Renal cortical epithelial cell (primary cell): Measurements from ENCODE around the gene EHD4. TPM values are rescaled to one million over a fixed set of nuclear protein-coding genes. Genes with fewer than 3 reads are reported as not detected.

Experiments
- DNase-seq: peaks from one replicate; pipeline ENCODE4 v3.0.0-alpha.2; 2011; ENCODE audit warnings: low read depth
- total RNA-seq: library from RNA; depleted of rRNA; stranded (reverse); fragments of >200 nt; gene quantifications from 2 replicates; pipeline ENCODE4 v1.2.3, GENCODE V29; 2014

The EHD4 gene
- total RNA-seq, 1 donor from 2014 or later, result 55.9 TPM

DNA sequence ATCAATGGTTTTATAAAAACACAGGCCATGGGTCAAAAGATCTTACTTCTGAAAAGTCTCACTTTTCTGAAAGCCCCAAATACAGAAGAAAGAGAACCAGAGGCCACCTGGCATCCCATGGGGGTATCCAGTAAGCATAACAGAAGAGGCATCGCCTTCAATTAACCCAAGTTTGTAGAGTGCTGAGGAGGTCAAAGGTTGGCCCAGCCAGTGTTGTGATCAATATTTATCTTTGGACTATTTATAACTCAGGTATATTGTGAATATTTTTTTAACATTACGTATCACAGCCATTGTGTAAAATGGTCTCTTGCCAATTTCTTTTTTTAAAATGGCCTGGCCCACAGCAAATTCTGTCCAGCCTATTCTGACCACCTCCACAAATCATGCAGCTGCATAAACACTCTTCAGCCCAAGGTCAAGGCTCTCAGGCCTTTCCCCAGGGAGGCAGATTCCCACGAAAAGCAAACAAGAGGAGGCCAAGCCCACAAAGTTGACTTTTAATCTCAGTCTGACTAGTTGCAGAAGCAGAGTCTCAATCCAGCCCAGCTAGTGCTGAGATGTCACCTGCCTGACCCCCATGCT is 52.3 kb downstream of the EHD4 start:
- no peak for DNase-seq

DNA sequence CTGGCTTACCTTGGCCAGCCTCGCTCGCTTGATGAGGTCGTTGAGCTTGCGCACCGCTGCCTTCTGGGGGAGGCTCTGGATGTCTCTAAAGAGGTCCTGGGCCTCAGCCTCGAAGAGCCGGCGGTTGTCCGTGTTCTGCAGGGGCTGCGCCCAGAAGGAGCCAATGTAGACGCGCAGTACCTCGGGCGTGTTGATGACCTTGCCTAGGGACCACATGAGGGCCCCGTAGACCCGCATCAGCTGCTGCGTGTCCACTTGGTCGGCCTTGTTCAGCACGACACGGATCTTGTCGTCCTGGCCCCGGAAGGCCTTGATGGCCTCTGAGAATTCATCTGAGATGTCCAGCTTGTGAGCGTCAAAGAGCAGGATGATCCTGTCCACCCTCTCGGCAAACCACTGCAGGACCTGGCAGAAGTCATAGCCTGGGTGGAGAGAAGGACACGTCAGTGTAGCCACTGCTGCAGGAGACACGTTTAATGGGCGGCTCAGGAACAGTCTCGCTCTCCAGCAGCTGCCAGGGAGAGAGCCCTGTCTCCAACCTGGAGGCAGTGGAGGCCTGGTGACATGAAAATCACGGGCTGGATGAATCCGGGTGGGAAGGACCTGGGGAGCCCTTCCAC is 53.0 kb downstream of the EHD4 start:
- DNase-seq, result no peak

DNA sequence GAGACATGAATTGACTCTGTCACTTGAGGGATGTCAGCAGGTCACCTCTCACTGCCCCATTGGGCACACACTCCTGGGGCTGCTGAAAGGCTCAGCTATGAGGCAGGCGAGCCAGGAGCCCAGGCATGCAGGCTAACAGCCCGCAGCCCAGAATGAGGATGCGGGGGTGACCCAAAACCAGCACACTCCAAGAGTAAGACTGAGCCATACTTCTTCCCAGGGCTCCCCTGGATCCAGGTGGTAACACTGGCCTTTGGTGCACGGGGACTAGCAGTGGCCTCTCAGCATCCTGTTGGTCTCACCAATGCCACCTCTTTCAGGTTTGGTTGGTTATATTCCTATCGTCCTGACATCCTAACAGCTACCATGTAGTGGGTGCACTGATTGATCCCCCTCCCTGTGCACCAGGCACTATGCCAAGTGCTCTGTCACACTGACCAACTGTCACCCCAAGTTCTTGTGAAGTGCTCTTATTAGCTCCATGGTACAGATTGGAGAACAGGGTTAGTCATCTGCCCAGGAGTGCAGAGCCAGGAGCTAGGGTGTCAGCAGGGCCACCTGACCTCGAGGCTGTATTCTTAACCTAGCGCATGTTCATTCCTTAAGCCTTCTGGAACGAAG is 53.7 kb downstream of the EHD4 start:
- DNase-seq, result no peak

DNA sequence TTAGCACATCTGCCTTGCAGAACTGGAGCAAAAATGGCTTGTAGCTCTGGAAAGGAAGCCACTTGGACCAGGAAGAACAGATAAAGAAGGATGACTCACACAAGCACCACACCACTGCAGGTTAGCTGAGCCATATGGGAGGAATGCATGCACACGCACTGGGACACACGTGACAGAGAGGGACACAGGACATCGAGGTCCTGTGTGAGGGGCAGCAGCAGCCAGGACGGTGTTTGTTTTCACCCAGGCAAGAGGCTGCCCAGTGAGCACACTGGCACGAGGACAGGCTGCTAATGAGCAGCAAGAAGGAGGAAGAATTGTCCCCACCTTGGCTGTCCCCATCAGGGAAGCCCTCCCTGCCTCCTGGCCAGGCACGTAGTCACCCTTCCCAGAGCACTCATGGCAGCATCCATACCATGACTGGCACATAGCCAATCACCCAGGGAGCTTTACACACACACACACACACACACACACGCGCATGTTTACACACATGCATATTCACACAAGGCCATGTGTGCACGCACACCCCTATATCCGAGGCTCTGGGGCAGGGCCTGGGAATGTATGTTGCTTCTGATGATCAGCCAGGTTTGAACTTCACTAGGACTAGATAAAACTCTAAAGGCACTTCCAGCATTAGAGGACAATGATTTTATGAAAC is 54.5 kb downstream of the EHD4 start:
- DNase-seq, result peak; percentile 49

DNA sequence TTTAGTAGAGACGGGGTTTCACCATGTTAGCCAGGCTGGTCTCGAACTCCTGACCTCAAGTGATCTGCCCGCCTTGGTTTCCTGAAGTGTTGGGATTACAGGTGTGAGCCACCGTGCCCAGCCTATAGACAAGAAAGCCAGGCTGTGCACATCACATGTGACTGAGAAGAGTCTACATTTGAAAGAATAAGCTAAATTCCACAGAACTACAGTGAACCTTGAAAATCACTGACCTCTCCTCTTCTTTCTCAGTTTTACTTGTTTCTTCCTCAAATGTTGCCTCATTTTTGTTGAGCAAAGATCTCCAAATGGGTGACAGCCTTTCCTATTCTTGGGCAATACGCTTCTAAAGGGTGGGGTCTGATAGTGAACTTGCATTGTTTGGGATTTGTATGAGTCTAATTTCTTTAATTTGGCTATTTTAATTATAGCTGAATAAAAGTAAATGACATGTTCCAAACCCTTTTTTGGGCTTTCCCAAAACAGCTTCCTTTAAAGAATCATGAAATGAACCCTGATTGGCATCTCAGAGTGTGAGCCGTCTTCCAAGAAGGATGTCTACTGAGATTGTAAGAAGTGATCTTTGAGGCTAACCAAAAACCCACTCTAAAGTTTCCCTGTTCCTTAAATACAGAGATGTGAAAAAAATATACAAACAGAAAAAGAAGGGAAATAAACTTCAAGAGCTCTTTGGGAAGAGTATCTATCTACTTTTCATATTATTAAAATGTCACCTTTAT is 56.9 kb downstream of the EHD4 start:
- no peak for DNase-seq

DNA sequence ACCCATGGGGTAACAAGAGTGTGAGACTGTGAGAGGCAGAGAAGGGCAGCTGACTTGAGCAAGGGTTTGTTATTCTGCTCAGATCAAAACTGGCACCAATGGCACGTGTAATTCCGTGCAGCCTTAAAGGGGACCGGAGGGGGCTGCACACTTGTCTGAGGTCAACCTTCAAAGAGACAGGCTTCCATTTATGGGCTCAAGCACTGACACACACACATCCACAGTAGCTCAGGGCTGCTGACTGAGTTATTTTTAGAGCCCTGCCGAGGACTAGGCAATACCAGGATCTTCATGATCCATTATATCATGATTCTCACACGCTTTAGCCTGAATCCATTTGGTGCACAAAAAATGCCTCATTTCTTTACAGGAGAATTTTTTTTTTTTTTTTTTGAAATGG is 57.9 kb downstream of the EHD4 start:
- no peak for DNase-seq

DNA sequence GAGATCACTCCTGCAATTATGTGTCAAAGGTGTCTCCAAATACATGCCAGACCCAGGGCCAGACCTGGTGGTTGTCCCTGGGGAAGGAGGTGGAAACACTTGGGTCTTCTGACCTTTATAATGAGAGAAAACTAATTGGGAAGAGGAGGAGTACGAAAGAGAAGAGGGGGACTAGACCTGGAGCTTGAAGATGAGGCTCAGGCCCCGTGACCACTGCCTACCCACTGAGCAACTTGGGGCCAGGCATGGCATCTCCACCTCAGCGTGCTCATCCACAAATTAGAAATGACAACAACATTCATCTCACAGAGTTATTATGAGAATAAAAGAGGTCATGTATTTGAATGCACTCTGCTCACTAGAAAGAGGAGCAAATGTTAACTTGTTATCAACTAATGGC is 59.1 kb downstream of the EHD4 start:
- no peak for DNase-seq

DNA sequence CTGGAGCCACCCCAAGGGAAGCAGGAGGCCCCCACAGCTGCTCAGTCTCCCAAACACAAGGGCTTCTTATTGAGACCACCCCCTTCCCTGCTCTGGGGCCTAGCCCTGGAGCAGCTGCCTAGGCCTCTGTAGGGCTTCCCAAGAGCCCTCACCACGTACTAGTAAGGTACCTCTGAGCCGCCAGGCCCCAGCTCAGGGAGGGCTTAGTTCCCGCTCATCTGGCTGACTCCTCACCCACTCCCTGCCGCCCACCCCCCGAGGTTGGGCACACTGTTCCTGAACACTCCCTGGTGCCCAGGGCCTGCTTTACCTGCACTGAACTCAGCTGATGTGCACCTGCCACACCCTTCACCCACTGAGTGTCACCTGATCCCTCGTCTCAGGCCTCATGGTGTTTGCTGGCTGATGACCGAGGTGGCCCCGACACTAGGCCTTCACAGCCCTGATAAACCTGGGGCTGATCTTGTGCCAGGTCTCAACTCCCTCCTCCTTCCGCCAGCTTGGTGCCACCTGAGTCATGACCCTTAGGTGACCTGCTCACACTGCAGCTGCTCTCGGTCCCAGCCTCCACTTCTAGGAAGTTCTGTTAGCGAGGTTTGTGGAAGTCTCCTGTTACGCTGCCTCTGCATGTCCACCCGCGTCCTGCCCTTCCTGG is 60.5 kb downstream of the EHD4 start:
- DNase-seq, result no peak

DNA sequence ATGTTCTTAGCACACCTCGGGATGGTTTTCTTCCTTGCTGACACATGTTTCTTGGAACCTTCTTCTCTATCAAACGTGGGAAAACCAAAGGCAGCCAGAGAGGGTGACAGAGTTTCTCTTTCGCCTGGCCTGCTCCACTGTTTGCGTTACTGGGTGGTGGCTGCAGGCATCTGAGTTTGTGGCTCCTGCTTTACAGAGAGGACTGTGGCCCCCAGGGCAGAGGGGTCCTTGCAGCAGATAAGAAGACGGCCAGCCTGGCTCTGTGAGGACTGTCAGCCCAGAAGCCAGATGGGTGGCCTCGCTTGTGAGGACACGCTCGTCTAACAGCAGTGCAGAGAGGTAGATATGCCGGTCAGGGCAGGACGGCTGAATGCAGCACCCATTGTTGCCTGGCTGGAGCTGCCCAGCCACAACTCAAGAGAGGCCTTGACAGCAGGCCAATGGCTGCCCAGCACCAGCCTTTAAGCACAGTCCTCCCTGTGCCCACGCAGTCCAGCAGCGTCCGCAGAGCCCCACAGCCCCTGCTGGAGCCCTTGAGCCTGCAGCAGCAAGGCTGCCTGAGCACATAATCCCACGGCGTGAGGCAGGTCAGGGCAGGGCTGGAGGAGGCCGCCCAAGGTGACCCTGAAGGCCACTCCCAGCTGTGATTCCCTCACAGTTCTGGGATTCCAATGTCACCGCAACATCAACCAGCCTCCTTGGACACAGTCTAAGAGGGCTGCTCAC is 63.5 kb downstream of the EHD4 start:
- DNase-seq, result no peak

DNA sequence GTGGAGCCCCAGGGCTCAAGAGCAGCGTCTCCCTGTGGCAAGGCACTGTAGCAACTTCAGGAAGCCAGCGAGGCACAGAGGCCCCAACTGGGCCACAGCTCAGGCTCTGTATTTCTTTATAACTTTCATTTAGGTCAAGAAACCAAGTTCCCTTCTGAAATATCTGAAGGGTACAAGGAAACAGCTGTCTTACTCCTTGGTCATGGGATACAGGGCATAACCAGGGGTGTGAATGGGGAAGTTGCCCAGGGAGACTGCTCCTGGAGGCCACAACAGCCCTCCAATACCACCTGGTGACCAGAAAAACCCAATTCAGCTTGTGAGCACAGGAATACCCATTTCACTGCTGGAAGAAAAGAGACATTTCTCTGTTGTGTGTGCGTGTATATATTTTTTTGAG is 65.2 kb downstream of the EHD4 start:
- DNase-seq, result no peak

DNA sequence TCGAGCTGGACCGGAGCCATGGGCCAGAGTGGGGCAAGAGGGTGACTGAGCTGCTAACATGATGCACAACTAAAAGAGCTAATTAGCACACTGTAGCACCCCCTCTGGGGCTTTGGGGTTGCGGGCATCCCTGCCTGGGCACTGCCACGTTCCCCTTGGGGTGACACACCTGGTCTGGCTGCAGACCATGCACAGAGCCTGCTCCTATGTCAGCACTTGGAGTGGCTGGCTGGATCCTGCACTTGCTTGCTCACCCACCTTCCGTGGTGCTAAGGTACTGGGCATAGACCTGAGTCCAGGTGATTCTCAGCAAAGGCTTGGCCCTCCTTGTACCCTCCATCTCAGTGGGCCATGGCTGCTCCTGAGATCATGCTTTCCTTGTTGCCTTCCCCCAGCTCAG is 65.7 kb downstream of the EHD4 start:
- DNase-seq, result no peak

DNA sequence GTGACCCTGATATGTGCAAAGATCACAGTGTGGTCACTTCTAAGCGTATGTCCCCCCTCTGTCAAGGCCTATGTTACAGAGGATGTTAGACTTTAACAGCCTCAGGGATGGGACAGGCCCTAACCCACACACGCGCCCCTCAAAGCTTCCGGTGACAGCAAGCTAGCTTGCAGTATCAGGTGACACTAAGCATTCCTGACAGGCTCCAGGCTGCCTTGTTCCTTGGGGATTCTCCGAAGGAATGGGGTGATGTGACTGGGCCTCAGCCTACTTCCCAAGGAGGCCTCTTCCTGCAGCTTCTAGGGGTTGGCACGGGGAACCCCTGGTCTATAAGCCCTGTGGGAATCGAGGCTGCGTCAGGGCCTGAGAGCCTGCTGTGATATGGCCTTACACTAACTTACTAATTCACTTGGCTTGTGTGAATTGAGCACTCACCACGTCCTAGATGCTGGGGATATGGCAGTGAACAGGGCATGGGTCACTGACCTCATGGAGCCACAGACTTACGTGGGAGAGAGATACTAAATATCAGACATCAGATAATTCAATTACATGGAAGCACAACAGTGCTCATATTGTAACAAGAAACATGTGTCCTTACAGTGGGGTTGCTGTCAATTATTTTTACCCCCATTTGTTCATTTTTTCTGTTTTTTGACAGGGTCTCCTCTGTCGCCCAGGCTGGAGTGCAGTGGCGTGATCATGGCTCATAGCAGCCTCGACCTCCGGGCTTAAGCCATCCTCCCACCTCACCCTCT is 67.1 kb downstream of the EHD4 start:
- no peak for DNase-seq

DNA sequence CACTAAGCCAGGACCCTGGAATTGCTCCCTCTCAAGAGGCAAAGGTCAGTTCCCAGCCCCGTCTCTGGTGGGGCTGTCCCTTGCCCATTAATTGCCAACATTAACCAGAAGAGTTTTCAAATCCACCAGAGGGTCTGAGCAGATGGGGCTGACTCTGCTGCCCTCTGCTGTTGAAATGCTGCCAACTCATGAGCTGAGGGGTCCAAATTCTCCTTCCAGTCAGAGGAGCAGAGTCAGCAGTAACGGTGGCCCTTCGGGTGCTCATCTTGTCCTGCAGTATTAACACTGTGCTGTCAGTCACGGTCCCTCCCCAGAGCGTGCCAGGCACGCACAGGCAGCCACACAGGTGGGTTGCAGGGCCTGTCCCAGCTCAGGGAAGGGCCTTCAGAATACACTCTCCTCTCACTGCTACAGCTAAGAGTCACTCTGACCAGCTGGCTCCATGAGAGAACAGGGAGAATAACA is 67.8 kb downstream of the EHD4 start:
- peak; percentile 51 for DNase-seq

DNA sequence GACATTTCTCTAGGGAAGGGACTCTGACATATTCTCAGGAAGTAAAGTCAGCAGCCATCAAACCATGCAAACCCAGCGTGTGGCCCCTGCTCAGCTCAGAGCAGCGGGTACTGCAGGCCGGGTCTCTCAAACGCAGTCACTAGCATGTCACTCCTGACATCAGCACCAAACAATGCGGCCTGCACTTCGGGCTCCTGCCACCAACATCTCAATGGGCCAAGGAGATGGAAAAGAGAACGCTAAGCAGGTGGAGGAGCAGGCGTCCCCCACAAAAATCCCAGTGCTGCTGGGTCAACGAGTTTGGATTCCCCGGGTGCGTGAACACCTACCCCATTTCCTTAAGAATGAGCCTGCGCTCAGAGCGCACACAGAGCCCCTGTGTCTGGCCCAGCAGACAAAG is 68.6 kb downstream of the EHD4 start:
- DNase-seq, result no peak

DNA sequence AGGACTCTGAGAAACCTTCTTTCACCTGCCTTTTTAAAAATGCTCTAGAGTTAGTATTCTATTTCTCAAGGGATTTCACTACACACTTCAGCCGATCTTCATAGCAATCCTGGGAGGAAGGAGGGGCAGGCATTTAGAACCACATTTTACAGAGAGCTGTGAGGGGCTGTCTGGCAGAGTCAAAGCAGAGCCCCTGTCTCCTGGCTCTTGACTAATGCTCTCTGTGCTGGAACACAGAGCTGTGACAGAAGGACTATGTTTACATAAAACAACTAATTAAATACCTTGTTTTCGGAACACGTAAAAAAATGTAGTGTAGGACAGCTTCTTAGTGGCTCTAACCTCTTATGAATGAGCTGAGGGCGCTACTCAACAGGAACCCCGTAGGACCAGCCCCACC is 70.9 kb downstream of the EHD4 start:
- DNase-seq, result no peak

DNA sequence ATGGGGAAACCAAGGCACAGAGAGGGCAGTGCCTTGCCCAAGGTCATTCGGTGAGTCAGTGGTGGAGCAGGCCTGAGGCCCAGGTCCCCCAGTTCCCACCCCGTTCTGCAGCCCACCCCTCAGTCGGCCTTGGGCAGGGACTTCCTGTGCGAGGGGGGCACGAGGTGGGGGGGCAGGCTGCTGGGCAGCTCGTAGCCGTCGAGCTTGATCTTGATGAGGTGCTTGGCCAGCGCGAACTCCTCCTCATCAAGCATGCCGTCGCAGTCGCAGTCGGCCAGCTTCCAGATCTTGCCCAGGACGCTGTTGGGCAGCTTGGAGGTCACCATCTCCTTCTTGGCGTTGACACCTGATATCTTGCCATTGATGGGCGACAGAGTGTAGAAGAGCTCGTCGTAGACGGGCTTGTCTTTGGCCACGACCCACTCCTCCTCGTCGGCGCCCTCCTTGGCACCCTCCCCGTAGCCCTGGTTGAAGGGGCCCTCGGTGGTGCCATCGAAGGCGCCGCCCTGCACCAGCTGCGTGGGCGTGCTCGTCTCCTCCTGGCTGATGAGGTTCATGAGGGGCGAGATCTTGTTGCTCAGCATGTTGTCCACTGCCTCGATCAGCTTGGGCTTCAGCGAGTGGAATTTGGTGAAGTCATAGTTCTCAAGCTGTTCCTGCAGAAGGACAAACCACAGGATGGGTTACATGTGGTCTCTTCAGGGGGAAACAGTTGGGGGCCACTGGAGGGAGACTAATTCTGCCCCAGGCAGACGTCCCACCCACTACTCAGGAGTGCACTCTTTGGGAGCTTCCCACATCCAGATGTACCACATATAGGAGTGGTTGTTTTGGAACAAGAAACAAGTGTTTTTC is 71.6 kb downstream of the EHD4 start:
- no peak for DNase-seq

DNA sequence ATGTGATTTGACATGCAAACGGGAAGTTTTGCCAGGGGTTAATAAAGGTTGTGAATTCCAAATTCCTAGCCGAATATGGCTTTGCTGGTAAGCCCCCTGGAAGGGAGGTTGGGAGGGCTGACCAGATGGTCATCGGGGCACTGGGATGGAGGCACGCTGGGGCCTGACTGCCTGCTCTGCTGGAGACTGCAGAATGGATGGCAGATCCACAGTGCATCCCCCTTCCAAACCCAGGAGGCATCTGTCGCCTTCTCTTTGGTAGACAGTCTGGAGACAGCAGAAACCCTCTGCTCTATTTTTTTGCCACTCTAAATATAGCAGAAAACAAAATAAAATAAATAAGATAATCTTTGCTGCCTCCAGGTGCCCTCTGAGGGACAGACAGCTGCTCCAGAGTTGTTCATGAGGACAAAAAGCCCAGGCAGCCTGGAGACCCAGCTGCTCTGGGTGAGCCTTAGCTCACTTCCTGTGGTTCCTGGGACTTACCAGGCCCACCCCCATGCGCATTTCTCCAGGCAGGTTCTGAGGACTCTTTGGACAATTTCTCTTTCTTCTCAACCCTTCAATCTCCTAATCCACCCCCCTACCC is 72.4 kb downstream of the EHD4 start:
- no peak for DNase-seq

DNA sequence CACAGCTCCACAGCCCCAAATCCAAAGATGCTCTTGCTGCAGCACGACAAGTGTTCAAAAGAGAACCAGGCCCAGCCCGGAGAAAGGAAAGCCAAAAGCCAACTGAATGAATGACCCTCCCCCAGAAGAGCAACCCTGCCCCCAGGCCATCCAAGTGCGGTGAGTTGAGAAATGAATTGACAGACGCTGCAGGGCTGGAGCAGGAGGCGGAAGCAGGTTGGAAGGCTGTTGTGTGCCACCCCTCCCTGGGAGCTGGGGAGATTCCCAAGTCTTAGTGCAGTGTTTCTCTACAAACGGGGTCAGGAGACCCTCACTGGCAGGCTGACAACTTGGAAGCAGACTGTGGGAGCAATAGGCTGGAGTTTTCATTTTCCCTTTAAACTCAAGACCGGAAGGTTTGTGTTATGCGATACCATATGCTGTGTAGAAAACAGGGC is 75.0 kb downstream of the EHD4 start:
- DNase-seq, result no peak

DNA sequence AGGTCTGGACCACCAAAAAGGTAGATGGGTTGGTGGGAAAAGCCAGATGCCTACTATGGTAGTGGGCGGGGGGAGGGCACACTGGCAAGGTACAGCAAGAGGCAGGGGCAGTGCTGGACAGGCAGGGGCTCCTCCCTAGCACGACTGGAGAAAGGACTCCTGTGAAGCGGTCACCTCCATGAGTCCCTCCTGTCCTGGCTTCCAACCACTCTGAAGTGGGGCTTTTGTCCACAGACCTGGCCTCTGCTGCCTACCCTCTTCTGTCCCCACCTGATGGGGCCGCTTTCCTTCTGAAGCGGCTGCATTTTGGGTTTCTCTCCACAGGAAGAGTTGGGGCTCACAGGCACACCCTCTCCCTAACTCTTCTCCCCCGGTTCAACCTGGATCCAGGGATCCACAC is 75.8 kb downstream of the EHD4 start:
- no peak for DNase-seq
